OCI-LY1 (cell line): ENCODE data around the gene LSM10.

Experiments used
- H2AFZ ChIP-seq: fragments of 200-600 bp; sonication (generic), shearing (Covaris generic); 2 replicates; pipeline ENCODE4 v1.6.0; 2014; ENCODE audit warnings: antibody characterized with exemption, mild to moderate bottlenecking, low read length
- H3F3A ChIP-seq: fragments of 200-600 bp; sonication (generic), shearing (Covaris generic); 2 replicates; pipeline ENCODE4 v1.6.0; 2014; ENCODE audit warnings: mild to moderate bottlenecking, antibody characterized with exemption, low read length, moderate library complexity; ENCODE audit not compliant: insufficient read depth
- H3K27ac ChIP-seq: fragments of 200-600 bp; sonication (generic); 2 replicates; pipeline ENCODE4 v1.5.1; 2014; ENCODE audit warnings: low read length, mixed run types, mild to moderate bottlenecking, low read depth; ENCODE audit not compliant: poor library complexity, severe bottlenecking
- H3K27me3 ChIP-seq: fragments of 200-600 bp; sonication (generic); 2 replicates; pipeline ENCODE4 v1.6.0; 2014; ENCODE audit warnings: antibody characterized with exemption, mild to moderate bottlenecking, low read length, moderate library complexity; ENCODE audit not compliant: insufficient read depth
- H3K36me3 ChIP-seq: fragments of 200-600 bp; sonication (generic); 2 replicates; pipeline ENCODE4 v1.6.1; 2014; ENCODE audit warnings: mild to moderate bottlenecking, antibody characterized with exemption, low read length, moderate library complexity, mixed read lengths; ENCODE audit not compliant: insufficient read depth
- H3K4me1 ChIP-seq: fragments of 200-600 bp; sonication (generic); 2 replicates; pipeline ENCODE4 v1.5.1; 2014; ENCODE audit warnings: mild to moderate bottlenecking, low read length, moderate library complexity; ENCODE audit not compliant: insufficient read depth, severe bottlenecking
- H3K4me2 ChIP-seq: fragments of 200-600 bp; sonication (generic), shearing (Covaris generic); 2 replicates; pipeline ENCODE4 v1.6.1; 2014; ENCODE audit warnings: low read length
- H3K4me3 ChIP-seq: fragments of 200-600 bp; sonication (generic); 2 replicates; pipeline ENCODE4 v1.5.1; 2014; ENCODE audit warnings: low read length, low read depth, mild to moderate bottlenecking, mixed read lengths; ENCODE audit not compliant: poor library complexity, severe bottlenecking
- H3K79me2 ChIP-seq: fragments of 200-600 bp; shearing (Covaris generic); 2 replicates; pipeline ENCODE4 v1.6.1; 2016; ENCODE audit warnings: mixed run types, low read length, mixed read lengths; ENCODE audit not compliant: insufficient read depth
- H3K9ac ChIP-seq: fragments of 200-600 bp; sonication (generic), shearing (Covaris generic); 2 replicates; pipeline ENCODE4 v1.6.1; 2014; ENCODE audit warnings: mild to moderate bottlenecking, low read length, mixed read lengths
- H3K9me2 ChIP-seq: fragments of 200-600 bp; sonication (generic), shearing (Covaris generic); 2 replicates; pipeline ENCODE4 v1.6.1; 2014; ENCODE audit warnings: low read depth, mild to moderate bottlenecking, low read length, mixed read lengths
- H3K9me3 ChIP-seq: fragments of 200-600 bp; shearing (Covaris generic); 2 replicates; pipeline ENCODE4 v1.6.1; 2014; ENCODE audit warnings: low read length, mixed read lengths
- H4K20me1 ChIP-seq: fragments of 200-600 bp; sonication (generic), shearing (Covaris generic); 2 replicates; pipeline ENCODE4 v1.6.0; 2016; ENCODE audit warnings: mild to moderate bottlenecking, low read length; ENCODE audit not compliant: insufficient read depth
- EZH2 ChIP-seq: fragments of 200-600 bp; sonication (generic), shearing (Covaris generic); IDR thresholded peaks from 2 replicates; pipeline ENCODE4 v1.8.0; 2017; ENCODE audit warnings: borderline replicate concordance, mixed run types, mild to moderate bottlenecking, antibody characterized with exemption, low read length, moderate library complexity, mixed read lengths
- TF ChIP-seq, protein P1 (sequence below): fragments of 200-600 bp; sonication (generic), shearing (Covaris generic); IDR thresholded peaks from 2 replicates; pipeline ENCODE4 v1.5.1; 2017; ENCODE audit warnings: mild to moderate bottlenecking, antibody characterized with exemption, low read length, moderate library complexity, mixed read lengths

LSM10 gene

GRCh38 chr1:36417931-36418330 lies 20.2 kb upstream of the LSM10 start:
- peaks cover 6% of the 10 kb centered on the region; the same call in 1 of the 2 replicates for H3K9me3 ChIP-seq
- no peak overlapping the region for H3K9ac ChIP-seq
- H3K27me3 ChIP-seq, result no peaks in the 10 kb centered on the region
- H3K9me2 ChIP-seq, result no peaks in the 10 kb centered on the region
- no peak overlapping the region for H2AFZ ChIP-seq
- no peak overlapping the region for H3K4me2 ChIP-seq
- H3K27ac ChIP-seq, result no peak overlapping the region
- TF ChIP-seq EZH2, result no peak
- TF ChIP-seq, protein P1, sequence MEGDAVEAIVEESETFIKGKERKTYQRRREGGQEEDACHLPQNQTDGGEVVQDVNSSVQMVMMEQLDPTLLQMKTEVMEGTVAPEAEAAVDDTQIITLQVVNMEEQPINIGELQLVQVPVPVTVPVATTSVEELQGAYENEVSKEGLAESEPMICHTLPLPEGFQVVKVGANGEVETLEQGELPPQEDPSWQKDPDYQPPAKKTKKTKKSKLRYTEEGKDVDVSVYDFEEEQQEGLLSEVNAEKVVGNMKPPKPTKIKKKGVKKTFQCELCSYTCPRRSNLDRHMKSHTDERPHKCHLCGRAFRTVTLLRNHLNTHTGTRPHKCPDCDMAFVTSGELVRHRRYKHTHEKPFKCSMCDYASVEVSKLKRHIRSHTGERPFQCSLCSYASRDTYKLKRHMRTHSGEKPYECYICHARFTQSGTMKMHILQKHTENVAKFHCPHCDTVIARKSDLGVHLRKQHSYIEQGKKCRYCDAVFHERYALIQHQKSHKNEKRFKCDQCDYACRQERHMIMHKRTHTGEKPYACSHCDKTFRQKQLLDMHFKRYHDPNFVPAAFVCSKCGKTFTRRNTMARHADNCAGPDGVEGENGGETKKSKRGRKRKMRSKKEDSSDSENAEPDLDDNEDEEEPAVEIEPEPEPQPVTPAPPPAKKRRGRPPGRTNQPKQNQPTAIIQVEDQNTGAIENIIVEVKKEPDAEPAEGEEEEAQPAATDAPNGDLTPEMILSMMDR, result no peak
- H3K4me1 ChIP-seq, result peaks cover 21% of the 10 kb centered on the region
- no peaks in the 10 kb centered on the region for H4K20me1 ChIP-seq
- no peaks in the 10 kb centered on the region for H3K79me2 ChIP-seq
- H3K4me3 ChIP-seq, result no peak overlapping the region
- H3F3A ChIP-seq, result no peaks in the 10 kb centered on the region
- no peaks in the 10 kb centered on the region for H3K36me3 ChIP-seq

GRCh38 chr1:36415661-36416326 lies 18.1 kb upstream of the LSM10 start:
- Histone ChIP-seq H3K27ac (no peak overlapping the region), H3K9ac (no peak overlapping the region), H3K4me1 (peaks cover 21% of the 10 kb centered on the region), H3K4me3 (no peak overlapping the region), H3K27me3 (no peaks in the 10 kb centered on the region), H3K4me2 (no peak overlapping the region), H4K20me1 (no peaks in the 10 kb centered on the region), H3K9me3 (peaks cover 6% of the 10 kb centered on the region; the same call in 1 of the 2 replicates), H3F3A (no peaks in the 10 kb centered on the region), H3K79me2 (no peaks in the 10 kb centered on the region), H2AFZ (no peak overlapping the region), H3K9me2 (no peaks in the 10 kb centered on the region), H3K36me3 (no peaks in the 10 kb centered on the region; the same call in 1 of the 2 replicates)
- no peak for TF ChIP-seq EZH2
- TF ChIP-seq, protein P1, result no peak

- Histone ChIP-seq H3K4me1 (peaks cover 14% of the 10 kb centered on the region), H3K4me3 (no peak overlapping the region), H3K9ac (no peak overlapping the region), H3K79me2 (no peaks in the 10 kb centered on the region), H3K4me2 (no peak overlapping the region), H3K9me2 (no peaks in the 10 kb centered on the region), H3K9me3 (peaks cover 6% of the 10 kb centered on the region; the same call in 1 of the 2 replicates), H3F3A (no peaks in the 10 kb centered on the region), H4K20me1 (no peaks in the 10 kb centered on the region), H3K27me3 (no peaks in the 10 kb centered on the region), H3K27ac (no peak overlapping the region), H3K36me3 (no peaks in the 10 kb centered on the region; the same call in 1 of the 2 replicates), H2AFZ (no peak overlapping the region)
- no peak for TF ChIP-seq EZH2
Observed at GRCh38 chr1:36414384-36414783, 16.7 kb upstream of the LSM10 start.
